Measurements from ENCODE around the gene LIX1L.

GRCh38 chr1:145996433-145997015 is 38.7 kb upstream of the LIX1L start, which contains the start of gene TXNIP:
- no peak for TF ChIP-seq PATZ1 (CRISPR knock-in tag; IDR thresholded peaks at IDR 0.05; ENCODE audit: borderline replicate concordance)
- TF ChIP-seq ARNTL (CRISPR knock-in tag; IDR thresholded peaks at IDR 0.05; ENCODE audit: borderline replicate concordance, low read depth), result no peak
- no peak for TF ChIP-seq CREB5 (CRISPR knock-in tag; IDR thresholded peaks at IDR 0.05; ENCODE audit: low read depth)
- TF ChIP-seq CSDC2 (CRISPR knock-in tag; IDR thresholded peaks at IDR 0.05), result no peak
- no peak for TF ChIP-seq GLIS3 (CRISPR knock-in tag; IDR thresholded peaks at IDR 0.05)
- TF ChIP-seq ZNF565 (CRISPR knock-in tag; conservative IDR thresholded peaks at IDR 0.05; ENCODE audit: low read depth), result no peak
- no peak for TF ChIP-seq TCF4 (CRISPR knock-in tag; IDR thresholded peaks at IDR 0.05; ENCODE audit: borderline replicate concordance)
- no peak for TF ChIP-seq ZFP30 (CRISPR knock-in tag; IDR thresholded peaks at IDR 0.05)
- no peak for TF ChIP-seq ISL1 (CRISPR knock-in tag; IDR thresholded peaks at IDR 0.05)
- TF ChIP-seq OSR1 (CRISPR knock-in tag; IDR thresholded peaks at IDR 0.05), result no peak
- TF ChIP-seq PPARA (CRISPR knock-in tag; IDR thresholded peaks at IDR 0.05; ENCODE audit: borderline replicate concordance), result no peak

Data from SK-N-SH treated with all-trans-retinoic acid at 6 μM for 48 hours (cell line).